Measurements from ENCODE around the gene IL1F10.

The IL1F10 gene

DNA sequence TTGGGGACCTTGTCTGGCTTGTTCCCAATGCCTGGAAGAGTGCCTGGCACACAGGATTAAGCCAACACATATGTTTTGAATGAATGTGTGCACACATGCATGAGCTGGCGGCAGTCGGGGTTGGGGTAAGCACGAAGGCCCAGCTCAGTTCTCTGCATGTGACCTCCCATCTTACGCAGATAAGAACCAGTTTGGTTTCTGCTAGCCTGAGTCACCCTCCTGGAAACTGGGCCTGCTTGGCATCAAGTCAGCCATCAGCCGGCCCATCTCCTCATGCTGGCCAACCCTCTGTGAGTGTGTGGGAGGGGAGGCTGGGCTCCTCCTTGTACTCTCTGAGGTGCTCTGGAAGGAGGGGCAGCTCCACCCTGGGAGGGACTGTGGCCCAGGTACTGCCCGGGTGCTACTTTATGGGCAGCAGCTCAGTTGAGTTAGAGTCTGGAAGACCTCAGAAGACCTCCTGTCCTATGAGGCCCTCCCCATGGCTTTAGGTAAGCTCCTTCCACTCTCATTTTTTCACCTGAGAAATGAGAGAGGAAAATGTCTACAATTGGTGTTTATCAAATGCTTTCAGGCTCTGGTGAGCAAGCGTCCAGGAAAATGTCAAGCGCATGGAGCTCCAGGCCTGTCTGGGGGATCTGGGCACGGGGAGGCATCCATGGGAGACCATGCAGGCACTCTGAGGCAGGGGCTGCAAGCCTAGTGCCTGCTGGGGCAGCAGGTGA is 49.9 kb downstream of the IL1F10 start:
- no peak for TF ChIP-seq ZNF404 (tag by site-specific recombination; IDR thresholded peaks at IDR 0.05)
- no peak for TF ChIP-seq ZNF311 (tag by site-specific recombination; IDR thresholded peaks at IDR 0.05; ENCODE audit: borderline replicate concordance)
- Histone ChIP-seq H3K4me1 (ENCODE audit: control insufficient read depth, insufficient read depth, low read length) (no peaks in the 10 kb centered on the region), H3K36me3 (ENCODE audit: control insufficient read depth in 2 of 2, insufficient read depth in 1 of 2, low read length in 2 of 2) (no peaks in the 10 kb centered on the region), H3K4me3 (ENCODE audit: low read depth, low read length) (no peak overlapping the region), H3K9me3 (ENCODE audit: control insufficient read depth, insufficient read depth, low read depth, low read length) (no peaks in the 10 kb centered on the region), H3K27ac (ENCODE audit: extremely low read depth, low read depth, low read length) (no peak overlapping the region)
- ChIA-PET CTCF (interaction anchor here (7.5 kb wide), 1 partner anchor 19 kb away, joined by 66 read pairs; no protein-coding TSS in a partner anchor), POLR2A (no interaction called here)

- Histone ChIP-seq H3K9me3 (ENCODE audit: control insufficient read depth, insufficient read depth, low read depth, low read length) (no peaks in the 10 kb centered on the region), H3K4me3 (ENCODE audit: low read depth, low read length) (no peak overlapping the region), H3K36me3 (ENCODE audit: control insufficient read depth in 2 of 2, insufficient read depth in 1 of 2, low read length in 2 of 2) (no peaks in the 10 kb centered on the region), H3K27ac (ENCODE audit: extremely low read depth, low read depth, low read length) (no peak overlapping the region), H3K4me1 (ENCODE audit: control insufficient read depth, insufficient read depth, low read length) (no peaks in the 10 kb centered on the region)
- ChIA-PET POLR2A (no interaction called here), CTCF (interaction anchor here (0.7 to 7.5 kb wide), 3 partner anchors 19 to 86 kb away, joined by 3 to 66 read pairs (median 3); no protein-coding TSS in a partner anchor)
- TF ChIP-seq ZNF792 (tag by site-specific recombination; IDR thresholded peaks at IDR 0.05) (no peak), ZNF768 (tag by site-specific recombination; IDR thresholded peaks at IDR 0.05) (no peak), ZNF623 (tag by site-specific recombination; IDR thresholded peaks at IDR 0.05) (no peak), ZNF600 (tag by site-specific recombination; IDR thresholded peaks at IDR 0.05) (no peak)
- TF ChIP-seq, protein P1, sequence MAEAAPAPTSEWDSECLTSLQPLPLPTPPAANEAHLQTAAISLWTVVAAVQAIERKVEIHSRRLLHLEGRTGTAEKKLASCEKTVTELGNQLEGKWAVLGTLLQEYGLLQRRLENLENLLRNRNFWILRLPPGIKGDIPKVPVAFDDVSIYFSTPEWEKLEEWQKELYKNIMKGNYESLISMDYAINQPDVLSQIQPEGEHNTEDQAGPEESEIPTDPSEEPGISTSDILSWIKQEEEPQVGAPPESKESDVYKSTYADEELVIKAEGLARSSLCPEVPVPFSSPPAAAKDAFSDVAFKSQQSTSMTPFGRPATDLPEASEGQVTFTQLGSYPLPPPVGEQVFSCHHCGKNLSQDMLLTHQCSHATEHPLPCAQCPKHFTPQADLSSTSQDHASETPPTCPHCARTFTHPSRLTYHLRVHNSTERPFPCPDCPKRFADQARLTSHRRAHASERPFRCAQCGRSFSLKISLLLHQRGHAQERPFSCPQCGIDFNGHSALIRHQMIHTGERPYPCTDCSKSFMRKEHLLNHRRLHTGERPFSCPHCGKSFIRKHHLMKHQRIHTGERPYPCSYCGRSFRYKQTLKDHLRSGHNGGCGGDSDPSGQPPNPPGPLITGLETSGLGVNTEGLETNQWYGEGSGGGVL (tag by site-specific recombination; IDR thresholded peaks at IDR 0.05): no peak
These were observed 50.5 kb downstream of the IL1F10 start for GRCh38 chr2:113118263-113118657.

GRCh38 chr2:113119111-113119510 is 51.3 kb downstream of the IL1F10 start:
- TF ChIP-seq ZNF114 (tag by site-specific recombination; IDR thresholded peaks at IDR 0.05) (no peak), ZNF274 (IDR thresholded peaks at IDR 0.05; ENCODE audit: low read length) (no peak), ZNF274 (tag by site-specific recombination; IDR thresholded peaks at IDR 0.05; ENCODE audit: borderline replicate concordance) (no peak), SETDB1 (IDR thresholded peaks at IDR 0.05; ENCODE audit: insufficient read length, low read length) (no peak), ZNF302 (tag by site-specific recombination; IDR thresholded peaks at IDR 0.05; ENCODE audit: low read depth) (no peak), OSR2 (tag by site-specific recombination; IDR thresholded peaks at IDR 0.05) (no peak), ZNF658 (tag by site-specific recombination; IDR thresholded peaks at IDR 0.05) (no peak), PRDM4 (tag by site-specific recombination; IDR thresholded peaks at IDR 0.05) (no peak), ZNF394 (tag by site-specific recombination; IDR thresholded peaks at IDR 0.05; ENCODE audit: borderline replicate concordance) (no peak), SP2 (tag by site-specific recombination; IDR thresholded peaks at IDR 0.05) (no peak), SCRT2 (tag by site-specific recombination; IDR thresholded peaks at IDR 0.05) (no peak), PRDM1 (tag by site-specific recombination; IDR thresholded peaks at IDR 0.05) (no peak)
- TF ChIP-seq, protein P2, sequence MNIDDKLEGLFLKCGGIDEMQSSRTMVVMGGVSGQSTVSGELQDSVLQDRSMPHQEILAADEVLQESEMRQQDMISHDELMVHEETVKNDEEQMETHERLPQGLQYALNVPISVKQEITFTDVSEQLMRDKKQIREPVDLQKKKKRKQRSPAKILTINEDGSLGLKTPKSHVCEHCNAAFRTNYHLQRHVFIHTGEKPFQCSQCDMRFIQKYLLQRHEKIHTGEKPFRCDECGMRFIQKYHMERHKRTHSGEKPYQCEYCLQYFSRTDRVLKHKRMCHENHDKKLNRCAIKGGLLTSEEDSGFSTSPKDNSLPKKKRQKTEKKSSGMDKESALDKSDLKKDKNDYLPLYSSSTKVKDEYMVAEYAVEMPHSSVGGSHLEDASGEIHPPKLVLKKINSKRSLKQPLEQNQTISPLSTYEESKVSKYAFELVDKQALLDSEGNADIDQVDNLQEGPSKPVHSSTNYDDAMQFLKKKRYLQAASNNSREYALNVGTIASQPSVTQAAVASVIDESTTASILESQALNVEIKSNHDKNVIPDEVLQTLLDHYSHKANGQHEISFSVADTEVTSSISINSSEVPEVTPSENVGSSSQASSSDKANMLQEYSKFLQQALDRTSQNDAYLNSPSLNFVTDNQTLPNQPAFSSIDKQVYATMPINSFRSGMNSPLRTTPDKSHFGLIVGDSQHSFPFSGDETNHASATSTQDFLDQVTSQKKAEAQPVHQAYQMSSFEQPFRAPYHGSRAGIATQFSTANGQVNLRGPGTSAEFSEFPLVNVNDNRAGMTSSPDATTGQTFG (tag by site-specific recombination; IDR thresholded peaks at IDR 0.05; ENCODE audit: borderline replicate concordance): no peak
- H3K9me3 ChIP-seq (ENCODE audit: control insufficient read depth, insufficient read depth, low read depth, low read length): no peaks in the 10 kb centered on the region
- ChIA-PET CTCF (interaction anchor here (1.4 to 7.5 kb wide), 2 partner anchors 18 to 39 kb away, joined by 3 to 66 read pairs; no protein-coding TSS in a partner anchor), POLR2A (no interaction called here)
- no peaks in the 10 kb centered on the region for H3K4me1 ChIP-seq (ENCODE audit: control insufficient read depth, insufficient read depth, low read length)
- H3K4me3 ChIP-seq (ENCODE audit: low read depth, low read length): no peak overlapping the region
- H3K27ac ChIP-seq (ENCODE audit: extremely low read depth, low read depth, low read length): no peak overlapping the region
- no peaks in the 10 kb centered on the region for H3K36me3 ChIP-seq (ENCODE audit: control insufficient read depth in 2 of 2, insufficient read depth in 1 of 2, low read length in 2 of 2)
